Activated CD8-positive, alpha-beta memory T cell treated with anti-CD3 and anti-CD28 coated beads for 48 hours (primary cell): ENCODE results near the gene FBXO38.
"Not testable (repeated sequence)": the region's sequence is repeated elsewhere in the genome, so short reads cannot be mapped to it uniquely, and the experiment has no call there.

Source experiments
- DNase-seq, 3 experiments: peaks; one replicate each; pipeline ENCODE4 v3.0.0-alpha.2; 2020; ENCODE audit warnings: low read depth in 2 of 3, low spot score in 2 of 3

Gene FBXO38

DNA sequence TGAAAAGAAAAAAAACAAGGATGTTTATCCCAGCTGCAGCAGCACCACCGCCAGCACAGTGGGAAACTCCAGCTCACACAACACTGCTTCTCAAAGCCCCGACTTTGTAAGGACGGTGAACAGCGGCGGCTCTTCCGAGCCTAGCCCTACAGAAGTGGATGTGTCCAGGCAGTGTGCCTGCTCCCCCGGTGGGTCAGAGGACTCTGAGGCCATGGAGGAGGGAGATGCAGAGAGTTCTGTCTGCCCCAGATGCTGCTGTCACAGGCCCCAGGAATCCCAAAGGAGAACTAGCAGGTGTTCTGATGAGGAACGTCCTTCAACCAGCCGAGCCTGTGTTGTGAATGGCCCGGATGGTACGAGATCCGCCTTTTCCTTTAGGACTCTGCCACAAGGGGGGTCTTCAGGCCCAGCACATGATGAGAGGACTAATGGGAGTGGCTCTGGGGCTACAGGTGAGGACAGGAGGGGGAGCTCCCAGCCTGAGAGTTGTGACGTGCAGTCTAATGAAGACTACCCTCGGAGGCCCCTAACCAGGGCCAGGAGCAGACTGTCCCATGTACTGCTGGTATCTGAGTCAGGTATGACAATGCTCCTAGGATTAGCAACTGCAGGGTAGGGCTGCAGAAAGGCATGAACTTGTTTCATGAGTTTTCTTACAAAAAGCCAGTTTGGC lies 43.7 kb downstream of the FBXO38 start:
- DNase-seq = no peak

DNA sequence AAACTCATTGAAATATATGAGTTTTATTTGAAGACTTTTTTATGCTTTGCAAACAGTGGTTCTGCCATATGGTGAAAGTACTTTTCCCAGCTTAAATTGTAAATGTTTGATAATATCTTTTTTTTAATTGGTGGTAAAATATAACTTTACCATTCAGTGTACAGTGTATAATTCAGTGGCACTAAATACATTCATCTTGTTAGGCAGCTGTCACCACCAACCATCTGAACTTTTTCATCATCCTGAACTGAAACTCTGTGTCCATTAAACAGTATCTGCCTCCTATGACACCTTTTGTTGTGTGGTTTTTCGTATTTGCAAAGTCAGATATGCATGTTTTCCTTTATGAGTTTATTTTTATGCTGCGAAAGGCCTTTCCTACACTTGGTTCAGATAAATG lies 45.1 kb downstream of the FBXO38 start:
- DNase-seq = no peak

DNA sequence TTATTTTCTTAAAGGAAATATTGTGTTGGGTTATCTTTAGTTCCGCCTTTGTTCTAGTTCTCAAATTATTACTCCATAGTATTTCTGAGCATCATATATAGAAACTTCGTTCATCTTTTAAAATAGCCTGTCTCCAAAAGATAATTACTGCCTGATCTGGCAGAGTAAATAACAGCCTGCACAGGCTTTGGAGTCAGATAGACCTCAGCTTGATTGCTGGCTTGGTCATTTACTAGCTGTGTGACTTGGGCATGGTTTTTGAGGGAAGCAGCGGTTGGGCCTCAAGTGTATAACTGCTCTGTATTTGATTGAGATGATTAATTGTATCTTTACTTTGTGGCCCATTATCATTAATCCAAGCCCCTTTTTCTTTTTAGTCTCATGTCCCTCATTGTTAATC lies 50.1 kb downstream of the FBXO38 start:
- no peak for DNase-seq

DNA sequence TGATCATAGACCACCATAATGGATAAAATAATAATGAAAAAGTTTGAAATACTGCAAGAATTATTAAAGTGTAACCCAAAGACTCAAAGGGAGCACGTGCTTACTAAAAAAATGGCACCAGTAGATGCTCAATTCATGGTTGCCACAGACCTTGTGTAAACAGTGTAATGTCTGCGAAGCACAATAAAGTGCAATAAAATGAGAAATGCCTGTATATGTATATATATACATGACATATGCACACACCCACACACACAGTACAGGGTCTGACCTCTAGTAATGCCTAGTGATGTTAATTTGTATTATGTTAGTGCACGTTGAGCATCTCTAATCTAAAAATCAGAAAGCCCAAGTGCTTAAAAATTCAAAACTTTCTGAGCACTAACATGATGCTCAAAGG lies 52.3 kb downstream of the FBXO38 start:
- no peak for DNase-seq

DNA sequence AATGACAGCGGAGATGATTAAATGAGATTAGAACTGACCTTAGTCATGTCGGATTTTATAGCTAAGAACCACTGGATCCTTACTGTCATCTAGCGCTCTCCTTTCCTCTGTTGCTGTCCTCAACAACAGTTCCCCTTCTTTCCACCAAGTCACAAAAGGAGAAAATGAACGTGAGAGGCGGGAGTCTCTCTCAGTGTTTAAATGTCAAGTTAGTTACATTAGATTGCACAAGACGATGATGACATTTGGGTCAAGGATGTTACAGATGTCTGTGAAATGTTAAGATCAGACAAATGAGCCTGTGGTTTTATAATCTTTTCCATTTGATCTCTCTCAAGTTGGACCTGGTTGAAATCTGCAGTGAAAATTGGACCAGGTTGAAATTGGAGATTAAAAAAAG lies 53.5 kb downstream of the FBXO38 start:
- no peak for DNase-seq

DNA sequence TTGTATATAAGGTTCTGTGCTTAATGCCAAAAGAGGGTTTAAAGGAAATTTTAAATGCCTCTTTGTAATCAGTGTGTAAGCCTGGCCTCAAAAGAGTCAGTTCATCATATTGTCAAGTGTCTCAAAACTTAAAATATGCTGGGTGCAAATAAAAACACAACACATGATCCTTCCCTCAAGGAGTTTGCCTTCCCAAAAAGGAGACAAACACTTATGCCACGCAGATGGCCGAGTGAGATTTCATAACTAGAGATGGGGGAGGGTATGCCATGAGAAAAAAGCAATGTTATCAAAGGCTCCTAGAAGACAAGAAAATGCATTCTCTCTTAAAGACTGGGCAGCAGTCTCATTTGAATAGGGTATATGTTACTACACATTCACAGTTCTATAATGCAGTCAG lies 55.2 kb downstream of the FBXO38 start:
- no peak for DNase-seq

DNA sequence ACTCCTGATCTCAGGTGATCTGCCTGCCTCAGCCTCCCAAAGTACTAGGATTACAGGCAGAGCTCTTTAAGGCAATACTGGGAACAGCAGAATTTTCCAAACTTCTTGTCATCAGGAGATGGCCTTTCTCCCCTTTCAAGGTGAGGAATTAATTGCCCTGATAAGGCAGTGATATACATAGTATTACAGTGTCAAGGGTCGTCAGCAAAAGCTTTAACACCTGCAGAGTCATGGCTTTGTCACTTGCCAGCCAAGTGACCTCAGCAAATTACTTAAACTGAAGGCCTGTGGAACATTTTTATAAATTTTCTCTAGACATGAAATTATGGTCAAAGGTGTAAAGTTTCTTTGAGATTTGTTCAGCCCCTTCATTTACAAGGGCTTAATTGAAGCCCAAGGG lies 59.5 kb downstream of the FBXO38 start:
- no peak for DNase-seq

DNA sequence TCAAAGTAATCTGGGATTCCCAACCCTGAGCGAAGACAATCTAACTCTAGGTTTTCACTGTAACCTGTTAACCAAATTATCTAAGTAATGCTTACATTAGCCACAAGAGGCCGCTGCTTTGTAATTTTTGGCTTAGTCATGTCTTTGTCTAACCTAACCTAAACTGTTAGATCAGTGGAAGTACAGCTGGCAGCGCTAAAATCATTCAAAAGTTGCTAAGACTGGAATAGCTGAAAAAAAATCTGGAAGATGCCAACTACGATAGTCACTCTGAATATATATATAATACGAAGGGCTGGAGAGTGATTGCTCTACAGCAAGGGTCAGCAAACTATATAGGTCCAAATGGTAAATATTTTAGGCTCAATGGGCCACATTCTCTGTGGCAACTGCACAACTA lies 60.2 kb downstream of the FBXO38 start:
- peak in 1 of 3 experiments; percentile 10 for DNase-seq

DNA sequence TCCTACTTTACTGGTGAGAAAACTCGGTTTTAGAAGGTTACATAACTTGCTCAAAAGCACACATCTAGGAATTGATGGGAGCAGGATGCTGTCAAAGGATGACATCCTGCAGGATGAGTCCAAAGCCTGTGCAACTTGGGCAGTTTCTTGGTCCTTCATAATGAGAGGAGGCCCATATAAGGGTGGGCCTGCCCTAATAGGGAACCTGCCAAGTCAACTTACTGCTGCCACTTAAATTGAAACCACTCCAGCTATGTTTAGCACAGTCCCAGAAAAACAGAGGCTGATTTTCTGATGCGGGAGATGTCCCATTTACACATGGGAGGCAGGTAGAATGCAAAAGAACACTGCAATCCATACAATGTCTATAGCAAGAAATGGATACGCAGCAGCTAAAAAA lies 61.8 kb downstream of the FBXO38 start:
- no peak for DNase-seq

DNA sequence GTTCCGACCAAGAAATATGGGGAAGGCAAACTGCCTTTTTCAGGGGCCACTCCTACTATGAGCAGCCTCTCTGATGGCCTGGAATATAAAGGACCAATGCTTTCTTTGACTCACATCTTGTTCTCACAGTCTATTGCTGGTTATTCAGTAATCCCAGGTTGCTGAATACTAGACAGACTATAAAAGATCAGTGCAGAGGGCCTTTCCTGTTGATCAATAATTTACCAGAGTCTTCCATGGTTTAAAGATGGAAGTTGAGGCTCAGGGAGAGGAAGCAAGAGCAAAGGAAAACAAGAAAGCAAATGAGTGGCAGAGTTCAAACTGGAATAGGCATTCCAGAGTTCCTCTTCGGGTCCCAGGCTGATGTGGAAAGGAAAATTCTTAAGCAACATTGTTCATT lies 62.9 kb downstream of the FBXO38 start:
- no peak for DNase-seq

DNA sequence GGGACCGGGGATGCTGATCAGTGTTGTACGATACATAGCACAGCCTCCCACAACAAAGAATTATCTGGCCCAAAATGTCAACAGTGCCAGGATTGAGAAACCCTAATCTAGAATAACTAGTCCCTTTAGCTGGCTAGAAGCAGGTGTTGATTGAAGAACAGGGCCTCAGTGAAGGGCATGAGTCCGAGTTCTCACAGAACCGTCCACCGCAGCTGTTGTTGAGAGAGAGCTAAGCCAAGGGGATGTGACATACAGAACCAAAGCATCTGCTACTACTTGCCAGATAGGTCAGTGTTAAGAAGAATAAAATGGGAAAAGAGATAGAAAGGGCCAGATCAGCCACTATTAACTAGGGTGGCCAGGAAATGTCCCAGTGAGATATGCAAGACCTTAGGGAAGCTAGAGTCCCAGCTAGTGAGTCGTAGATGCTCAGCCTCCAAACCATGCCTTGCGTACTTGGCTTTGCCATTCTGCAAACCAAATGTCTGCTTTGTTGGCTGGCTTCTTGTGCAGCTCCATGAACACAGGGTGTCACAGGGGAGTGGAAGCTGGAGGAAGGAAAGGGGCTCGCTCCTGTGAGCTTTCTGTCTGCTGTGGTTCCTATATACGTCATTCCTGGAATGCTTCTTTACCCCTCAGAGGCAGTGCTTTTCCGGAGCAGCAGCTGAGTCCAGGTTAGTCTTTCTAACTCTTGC lies 68.9 kb downstream of the FBXO38 start:
- no peak for DNase-seq

DNA sequence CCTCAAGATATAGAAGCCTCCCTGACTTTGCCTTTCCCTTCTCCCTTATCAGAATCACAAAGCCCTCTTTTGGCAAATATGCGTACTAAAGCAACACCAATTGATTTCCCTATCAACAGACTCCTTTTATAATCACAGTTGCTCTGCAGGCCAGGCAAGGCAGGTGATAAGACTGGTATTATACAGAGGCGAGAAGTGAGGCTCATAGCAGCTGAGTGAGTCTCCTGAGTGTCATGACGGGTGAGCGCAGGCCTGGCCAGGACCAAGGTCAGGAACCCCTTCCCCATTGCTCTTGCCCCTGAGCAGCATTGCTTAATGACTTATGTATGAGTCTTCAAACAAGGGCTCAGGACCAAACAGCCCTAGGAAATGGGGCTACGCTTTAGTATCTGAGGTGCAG lies 70.8 kb downstream of the FBXO38 start:
- no peak for DNase-seq

DNA sequence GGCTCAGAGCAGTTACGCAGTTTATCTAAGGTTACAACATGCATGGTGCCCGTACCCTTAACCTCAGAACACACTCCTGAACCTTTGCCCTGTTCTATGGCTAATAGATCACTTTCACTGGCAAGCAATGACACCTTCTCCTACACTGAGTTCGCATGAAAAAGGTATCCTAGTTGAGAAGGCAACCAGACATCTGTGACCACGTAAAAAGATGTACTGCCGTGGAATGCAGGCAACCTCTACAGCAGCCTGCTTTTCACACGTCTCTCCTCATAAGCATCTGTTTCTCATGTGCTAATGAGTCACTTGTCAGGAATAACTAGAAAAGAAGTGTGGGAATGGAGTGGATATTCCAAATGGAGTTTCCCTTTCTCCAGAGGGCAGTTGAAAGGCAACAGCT lies 71.4 kb downstream of the FBXO38 start:
- no peak for DNase-seq

DNA sequence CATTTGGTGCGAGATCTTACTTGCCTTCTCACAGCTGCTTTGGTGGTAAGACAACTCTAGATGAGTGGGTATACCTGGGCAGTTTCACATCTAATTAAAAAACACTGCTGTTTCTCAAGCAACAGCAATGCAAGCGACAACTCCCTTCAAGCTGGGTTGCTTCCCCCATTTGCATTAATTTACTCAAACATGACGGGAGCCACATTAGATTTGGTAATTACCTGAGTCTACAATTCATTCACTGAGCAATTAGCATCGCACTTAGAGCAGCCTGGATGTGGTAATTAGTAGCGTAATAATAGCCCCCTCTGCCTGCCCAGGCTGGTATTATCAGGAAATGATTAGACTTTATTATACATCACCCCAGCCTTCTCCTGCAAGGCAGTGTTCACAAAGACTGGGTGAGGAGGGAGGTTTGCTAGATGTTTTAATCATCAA lies 73.4 kb downstream of the FBXO38 start:
- DNase-seq = no peak

DNA sequence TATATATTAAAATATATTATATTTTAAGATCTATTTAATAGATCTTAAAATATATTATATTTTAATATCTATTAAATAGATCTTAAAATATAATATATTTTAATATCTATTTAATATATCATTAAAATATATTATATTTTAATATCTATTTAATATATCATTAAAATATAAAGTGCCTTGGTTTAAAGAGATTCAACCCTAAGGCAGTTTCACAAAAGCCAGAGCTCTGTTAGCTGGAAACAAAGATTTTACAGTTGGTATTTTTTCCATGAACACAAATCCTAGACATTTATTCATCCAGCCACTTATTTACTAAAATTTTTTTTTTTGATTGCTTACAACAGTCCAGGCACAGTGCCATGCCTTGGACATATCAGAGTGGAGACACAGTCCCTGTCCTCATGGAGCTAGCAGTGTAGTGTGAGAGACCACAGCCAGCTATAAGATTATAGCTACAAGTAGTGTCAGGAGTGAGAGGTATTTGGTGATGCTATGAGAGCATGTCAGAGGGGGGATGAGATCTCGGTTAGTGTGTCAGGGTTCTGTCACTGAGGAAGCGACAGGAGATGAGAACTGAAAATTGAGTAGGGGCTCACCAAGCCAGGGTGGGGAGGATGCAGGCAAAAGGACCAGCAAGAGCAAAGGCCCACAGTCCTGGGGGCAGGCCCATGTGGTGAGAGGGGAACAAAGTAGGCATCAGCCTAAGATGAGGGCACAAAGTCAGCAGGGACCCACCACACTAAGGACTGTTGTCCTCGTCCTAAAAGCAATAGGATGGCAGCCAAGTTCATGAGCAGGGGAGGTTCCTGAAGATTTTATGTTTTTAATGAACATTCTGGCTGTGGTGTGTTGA lies 74.5 kb downstream of the FBXO38 start:
- no peak for DNase-seq

DNA sequence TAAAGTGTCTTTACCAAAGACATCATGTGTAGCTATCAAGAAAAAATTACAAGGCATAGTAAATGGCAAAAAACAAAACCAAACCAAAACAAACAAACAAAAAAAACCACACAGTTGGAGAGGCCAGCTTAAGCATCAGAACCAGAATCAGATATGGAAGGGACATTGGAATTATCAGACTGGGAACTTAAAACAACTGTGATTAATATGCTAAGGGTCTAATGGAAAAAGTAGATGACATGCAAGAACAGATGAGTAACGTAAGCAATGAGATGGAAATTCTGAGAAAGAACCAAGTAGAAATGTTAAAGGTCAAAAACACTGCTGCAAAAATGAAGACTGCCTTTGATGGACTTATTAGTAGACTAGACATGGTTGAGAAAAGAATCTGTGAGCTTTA lies 75.9 kb downstream of the FBXO38 start:
- no peak for DNase-seq

DNA sequence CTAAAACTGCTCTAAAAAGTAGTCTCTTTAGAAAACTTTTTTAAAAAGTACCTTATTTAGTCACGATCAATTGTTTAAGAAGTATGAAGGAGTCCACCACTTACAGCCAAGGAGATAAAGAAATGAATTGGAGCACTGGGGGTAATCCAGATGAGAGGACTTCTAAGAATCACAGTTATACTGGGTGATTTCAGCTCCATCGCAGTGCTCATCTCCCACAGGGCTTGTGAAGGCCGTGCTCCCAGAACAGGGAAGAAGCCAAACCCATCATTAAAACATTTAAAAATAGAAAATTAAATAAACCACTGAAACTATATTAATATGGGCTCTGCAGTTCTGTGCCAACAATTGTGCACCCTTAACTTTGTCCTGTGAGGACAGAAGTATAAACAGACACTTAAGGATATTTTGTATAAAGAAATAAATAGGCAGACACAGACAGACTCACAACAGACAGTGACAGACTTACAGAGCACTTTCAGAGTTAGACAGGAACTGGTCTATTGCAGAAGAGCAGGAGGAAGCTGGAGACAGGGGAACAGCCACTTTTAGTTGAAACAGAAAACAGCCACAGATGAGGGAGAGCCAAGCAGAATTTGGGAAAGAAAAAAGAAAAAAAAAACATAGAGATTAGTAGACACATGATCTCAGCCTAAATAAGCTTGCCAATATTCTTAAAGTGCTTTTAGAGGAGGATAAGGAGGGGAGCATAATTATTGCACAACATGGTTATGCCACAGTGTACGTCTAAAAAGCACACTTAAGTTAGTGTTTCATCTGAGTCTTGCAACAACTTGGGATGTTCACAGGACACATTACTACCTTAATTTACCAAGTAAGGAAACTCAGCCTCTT lies 81.8 kb downstream of the FBXO38 start:
- DNase-seq = no peak

DNA sequence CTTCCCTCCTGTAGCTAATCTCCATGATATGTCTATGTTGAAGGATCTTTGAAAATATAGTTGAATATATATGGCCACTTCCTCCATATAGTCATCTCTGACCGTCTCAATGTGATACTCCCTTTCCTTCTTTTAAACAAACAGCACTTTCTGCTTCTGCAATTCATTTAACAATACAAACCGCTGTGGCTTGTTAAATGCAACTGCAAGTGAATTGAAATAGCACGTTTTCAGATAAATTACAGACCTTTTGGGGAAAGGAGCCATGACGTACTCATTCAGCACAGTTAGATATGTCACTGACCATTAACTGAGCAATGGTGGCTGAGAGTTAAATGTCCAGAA lies 82.5 kb downstream of the FBXO38 start:
- no peak for DNase-seq

DNA sequence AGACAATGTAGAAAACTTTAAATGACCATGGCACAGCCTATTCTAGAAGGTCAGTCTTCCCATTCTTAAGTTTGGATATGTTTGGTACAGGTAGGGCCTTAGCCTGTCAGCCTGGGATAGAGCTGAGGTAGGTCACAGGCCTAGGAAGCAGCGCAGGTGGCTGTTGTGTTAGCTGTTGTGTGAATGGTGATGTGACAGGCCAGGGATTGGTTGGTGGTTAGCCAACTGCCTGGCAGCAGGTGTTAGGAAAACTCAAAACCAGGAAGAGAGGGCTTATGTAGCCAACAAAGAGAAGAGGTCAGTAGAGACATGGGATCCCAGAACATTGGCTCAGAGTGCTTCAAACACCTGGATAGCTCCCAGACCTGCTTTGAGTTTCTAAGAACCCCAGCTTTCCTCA lies 84.2 kb downstream of the FBXO38 start:
- no peak for DNase-seq

DNA sequence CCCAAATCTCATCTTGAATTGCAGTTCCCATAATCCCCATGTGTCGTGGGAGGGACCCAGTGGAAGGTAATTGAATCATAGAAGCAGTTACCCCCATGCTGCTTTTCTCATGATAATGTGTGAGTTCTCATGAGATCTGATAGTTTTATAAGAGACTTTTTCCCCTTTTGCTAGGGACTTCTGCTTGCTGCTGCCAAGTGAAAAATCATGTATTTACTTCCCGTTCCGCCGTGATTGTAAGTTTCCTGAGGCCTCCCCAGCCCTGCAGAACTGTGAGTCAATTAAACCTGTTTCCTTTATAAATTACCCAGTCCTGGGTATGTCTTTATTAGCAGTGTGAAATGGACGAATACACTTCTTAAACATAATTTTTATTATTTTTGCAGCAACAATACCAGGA lies 85.0 kb downstream of the FBXO38 start:
- not testable (repeated sequence) for DNase-seq

DNA sequence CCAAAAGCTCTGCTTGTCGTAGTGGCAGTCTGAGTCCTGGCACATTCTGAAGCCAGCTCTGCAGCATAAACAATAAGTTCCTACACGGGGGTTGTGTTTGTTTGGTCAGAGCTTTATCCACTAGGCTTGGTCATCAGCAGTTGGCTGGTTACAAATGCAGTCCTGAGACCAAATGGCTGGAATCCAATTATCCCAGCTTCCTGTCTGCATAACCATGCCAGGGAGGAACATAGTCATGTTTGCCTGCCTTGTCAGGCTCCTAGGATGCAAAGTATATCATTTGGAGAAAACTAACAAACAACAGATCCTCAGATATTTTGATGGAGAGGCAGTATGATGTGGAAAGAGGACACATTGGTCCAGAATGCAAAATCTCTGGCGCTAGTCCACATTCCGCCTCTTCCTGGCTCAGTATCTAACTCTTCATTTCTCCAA lies 85.8 kb downstream of the FBXO38 start:
- DNase-seq = no peak
